K562 (cell line): ENCODE results near the gene MAK. TPM values are rescaled to one million over a fixed set of nuclear protein-coding genes. Genes with fewer than 3 reads are reported as not detected.

Experiments used
- ARID2 ChIP-seq: fragments of 450-650 bp; IDR thresholded peaks from 2 replicates; pipeline ENCODE4 v1.6.1; 2017; ENCODE audit warnings: antibody characterized with exemption, mild to moderate bottlenecking
- BCOR ChIP-seq: fragments of 450-650 bp; IDR thresholded peaks from 2 replicates; pipeline ENCODE4 v1.6.1; 2016
- CTBP1 ChIP-seq: fragments of 450-650 bp; IDR thresholded peaks from 2 replicates; pipeline ENCODE4 v1.6.1; 2016; ENCODE audit warnings: borderline replicate concordance
- E2F3 ChIP-seq: fragments of 250-450 bp; sonication (Bioruptor Pico); IDR thresholded peaks from 2 replicates; pipeline ENCODE4 v1.4.0; 2020; ENCODE audit warnings: mild to moderate bottlenecking
- ELF2 ChIP-seq: fragments of 250-450 bp; sonication (Bioruptor Pico); IDR thresholded peaks from 2 replicates; pipeline ENCODE4 v1.5.0; 2021; ENCODE audit warnings: mild to moderate bottlenecking
- ESRRB ChIP-seq: fragments of 250-450 bp; sonication (Bioruptor Pico); IDR thresholded peaks from 2 replicates; pipeline ENCODE4 v1.5.0; 2020; ENCODE audit warnings: mild to moderate bottlenecking, moderate library complexity, borderline replicate concordance
- ETS2 ChIP-seq: IDR thresholded peaks from 2 replicates; pipeline ENCODE4 v1.6.1; 2016; ENCODE audit warnings: borderline replicate concordance, missing genetic modification characterization, mild to moderate bottlenecking, moderate library complexity, missing compliant biosample characterization; ENCODE audit not compliant: poor library complexity, severe bottlenecking
- FOSL1 ChIP-seq: fragments of 200-800 bp; sonication (Bioruptor generic); conservative IDR thresholded peaks from 2 replicates; pipeline ENCODE4 v1.6.1; 2016; ENCODE audit warnings: missing genetic modification characterization, missing compliant biosample characterization
- HOMEZ ChIP-seq: fragments of 250-450 bp; sonication (Bioruptor Pico); IDR thresholded peaks from 2 replicates; pipeline ENCODE4 v1.4.0; 2020; ENCODE audit warnings: mild to moderate bottlenecking, moderate library complexity
- KAT2B ChIP-seq: IDR thresholded peaks from one replicate; pipeline ENCODE4 v1.6.1; 2012; ENCODE audit warnings: low read depth, mild to moderate bottlenecking, control low read depth, inconsistent platforms, low read length, moderate library complexity
- MAFF ChIP-seq: IDR thresholded peaks from 2 replicates; pipeline ENCODE4 v1.6.1; 2012; ENCODE audit warnings: low read length, improper control_type of control experiment
- MYNN ChIP-seq, 2 experiments: sonication (generic); formaldehyde crosslinking in 1 of 2; IDR thresholded peaks; 2 replicates each; pipeline versions ENCODE4 v1.5.0 to v1.6.1; 2016 to 2020; ENCODE audit warnings: antibody characterized with exemption in 1 of 2, missing genetic modification reagents in 1 of 2
- POLR3A ChIP-seq: IDR thresholded peaks from 2 replicates; pipeline ENCODE4 v1.6.1; 2011; ENCODE audit warnings: borderline replicate concordance, mild to moderate bottlenecking, moderate library complexity; ENCODE audit not compliant: insufficient read length, insufficient read depth; ENCODE audit errors: extremely low read depth
- RAD21 ChIP-seq, 2 experiments: fragments of 250-450 bp in 1 of 2; fragments of 450-650 bp in 1 of 2; sonication (Bioruptor Pico) in 1 of 2; formaldehyde crosslinking in 1 of 2; IDR thresholded peaks in 1 of 2; conservative IDR thresholded peaks in 1 of 2; 2 replicates each; pipeline versions ENCODE4 v1.4.0 to v1.8.0; 2020 to 2022; ENCODE audit warnings: mild to moderate bottlenecking in 2 of 2, moderate library complexity in 1 of 2
- SAFB ChIP-seq: fragments of 200-400 bp; formaldehyde crosslinking; IDR thresholded peaks from 2 replicates; pipeline ENCODE4 v1.6.1; 2017; ENCODE audit warnings: low read depth, low read length, borderline replicate concordance
- SMARCB1 ChIP-seq: IDR thresholded peaks from 2 replicates; pipeline ENCODE4 v1.6.1; 2011; ENCODE audit warnings: improper control_type of control experiment, low read depth; ENCODE audit not compliant: insufficient read length
- TAL1 ChIP-seq: fragments of 450-650 bp; IDR thresholded peaks from 2 replicates; pipeline ENCODE4 v1.6.1; 2016; ENCODE audit warnings: mild to moderate bottlenecking
- TOE1 ChIP-seq, 2 experiments: fragments of 450-650 bp in 1 of 2; sonication (generic) in 1 of 2; formaldehyde crosslinking in 1 of 2; IDR thresholded peaks; 2 replicates each; pipeline versions ENCODE4 v1.7.1 to v1.8.0; 2016 to 2022; ENCODE audit warnings: borderline replicate concordance in 2 of 2, mild to moderate bottlenecking in 2 of 2, antibody characterized with exemption in 1 of 2, inconsistent platforms in 1 of 2, low read depth in 1 of 2, missing genetic modification reagents in 1 of 2, moderate library complexity in 1 of 2
- TRIM28 ChIP-seq: fragments of 450-650 bp; IDR thresholded peaks from 2 replicates; pipeline ENCODE4 v1.6.1; 2017
- ZMIZ1 ChIP-seq, 2 experiments: fragments of 150-350 bp in 1 of 2; IDR thresholded peaks; 2 replicates each; pipeline ENCODE4 v1.6.1; 2012 to 2016; ENCODE audit warnings: low read depth in 2 of 2, low read length in 2 of 2, mild to moderate bottlenecking in 1 of 2, moderate library complexity in 1 of 2
- ZNF445 ChIP-seq: fragments of 250-450 bp; sonication (Bioruptor Pico); IDR thresholded peaks from 2 replicates; pipeline ENCODE4 v1.4.0; 2020; ENCODE audit warnings: low read depth, mild to moderate bottlenecking, moderate library complexity
- ZNF583 ChIP-seq: fragments of 250-450 bp; sonication (Bioruptor Pico); IDR thresholded peaks from 2 replicates; pipeline ENCODE4 v1.4.0; 2020
- ZNF668 ChIP-seq: fragments of 250-450 bp; sonication (Bioruptor Pico); IDR thresholded peaks from 2 replicates; pipeline ENCODE4 v1.8.0; 2022; ENCODE audit warnings: mild to moderate bottlenecking, inconsistent platforms
- ZNF75A ChIP-seq: fragments of 450-650 bp; formaldehyde crosslinking; IDR thresholded peaks from 2 replicates; pipeline ENCODE4 v1.4.0; 2020; ENCODE audit warnings: mild to moderate bottlenecking
- polyA plus RNA-seq, 8 experiments: library from polyadenylated mRNA; depleted of rRNA in 4 of 8; stranded (reverse) in 5 of 8; unstranded in 3 of 8; fragments of >200 nt; fragmentation: Nextera tagmentation in 2 of 8; fragmentation: Illumina TruSeq in 1 of 8; extraction: Ambion mirVana in 2 of 8; extraction: Trizol in 1 of 8; gene quantifications; 2 replicates each; pipeline versions ENCODE4 v1.2.1 to v1.2.3, GENCODE V29; 2011 to 2014; ENCODE audit warnings: inconsistent platforms in 1 of 8, missing spikeins in 1 of 8
- total RNA-seq, 7 experiments: library from RNA; depleted of rRNA in 6 of 7; stranded (reverse); fragments of >200 nt in 6 of 7; fragmentation: Illumina TruSeq in 2 of 7; extraction: Trizol in 2 of 7; gene quantifications; 2 replicates each; pipeline versions ENCODE4 v1.2.1 to v1.2.3, GENCODE V29; 2011 to 2021; ENCODE audit warnings: low replicate concordance in 1 of 7

MAK gene
- total and polyA plus RNA-seq, 9 of the 15 experiments (the other 6 are each of a cell fraction or from before 2014, with no cell fraction given): 0.25 to 1.1 (median 0.53) TPM

GRCh38 chr6:10722820-10723566, 115.3 kb downstream of the MAK start, which contains the start of gene TMEM14C (continued):
- TF ChIP-seq KAT2B (no peak), ZNF668 (CRISPR knock-in tag) (no peak), FOSL1 (tag) (0 out of 2 replicates have a peak, but pooled peaks have one; percentile 43), MAFF (no peak), BCOR (no peak), MYNN (IDR thresholded peaks at IDR 0.05) (0 out of 2 replicates have a peak, but pooled peaks have one; percentile 24), MYNN (CRISPR knock-in tag; IDR thresholded peaks at IDR 0.05) (no peak), ZNF583 (no peak), SAFB (0 out of 2 replicates have a peak, but pooled peaks have one; percentile 51), ELF2 (no peak), TRIM28 (peak; percentile 57; the same call in 1 of the 2 replicates), E2F3 (no peak), RAD21 (CRISPR knock-in tag; conservative IDR thresholded peaks at IDR 0.05 in 1 of 2, IDR thresholded peaks at IDR 0.05 in 1 of 2) (peak in 1 of 2 experiments; percentile 14; a peak in 1 of 4 replicates), ZNF75A (CRISPR knock-in tag) (no peak), SMARCB1 (no peak), ETS2 (no peak), TAL1 (no peak), TOE1 (IDR thresholded peaks at IDR 0.05; ENCODE audit: borderline replicate concordance) (peak; percentile 94), TOE1 (CRISPR knock-in tag; IDR thresholded peaks at IDR 0.05; ENCODE audit: borderline replicate concordance, low read depth) (no peak), POLR3A (no peak), ARID2 (no peak; the same call in 1 of the 2 replicates), CTBP1 (peak; percentile 86), HOMEZ (CRISPR knock-in tag) (no peak), ESRRB (CRISPR knock-in tag) (no peak), ZMIZ1 (IDR thresholded peaks at IDR 0.05; ENCODE audit: low read depth in 2 of 2, low read length in 2 of 2) (peak in 1 of 2 experiments; percentile 59; a peak in 1 of 4 replicates), ZNF445 (CRISPR knock-in tag) (no peak)
